ENCODE measurements around the gene CDHR3. TPM values are rescaled to one million over a fixed set of nuclear protein-coding genes. Genes with fewer than 3 reads are reported as not detected.

Gene CDHR3
- total and polyA plus RNA-seq, 2 donors (not counting 3 experiments of a cell fraction or from before 2014, with no cell fraction given), result 0.46 to 2.3 TPM

- no peaks in the 10 kb centered on the region for H4K20me1 ChIP-seq (replicated peaks; ENCODE audit: control insufficient read depth, extremely low read depth, insufficient read depth, low read length)
- dilution Hi-C loops (cut with MboI; ENCODE audit: extremely low pct_ligation_motif_present, low sequenced_read_pairs) (no loop called here), intact Hi-C loops (cut with micrococcal nuclease) (loop anchor here (10.0 kb wide), 1 partner anchor 640 kb away; no protein-coding TSS in a partner anchor)
- no peak overlapping the region for H3K9ac ChIP-seq (replicated peaks; ENCODE audit: extremely low read depth, insufficient read depth, low read length)
- H3K9me1 ChIP-seq (replicated peaks; ENCODE audit: control insufficient read depth, extremely low read depth, insufficient read depth, low read length), result no peaks in the 10 kb centered on the region
- H3K4me1 ChIP-seq (ENCODE audit: control insufficient read depth, extremely low read depth, insufficient read depth, low read length), result no peaks in the 10 kb centered on the region
- no peak for TF ChIP-seq GATA2 (IDR thresholded peaks at IDR 0.05; ENCODE audit: insufficient read depth, insufficient read length, low read depth, low read length)
- TF ChIP-seq CTCF (IDR thresholded peaks at IDR 0.05; ENCODE audit: extremely low read depth in 1 of 2, insufficient read depth in 1 of 2, low read depth in 1 of 2, low read length in 2 of 2), result no peak
- no peak for TF ChIP-seq JUN (IDR thresholded peaks at IDR 0.05; ENCODE audit: borderline replicate concordance, insufficient read depth, insufficient read length, low read depth)
- CTCF ChIA-PET, result interaction anchor here (1.6 to 6.0 kb wide), 4 partner anchors 9 to 393 kb away, joined by 3 to 72 read pairs (median 16); no protein-coding TSS in a partner anchor
- H3K4me2 ChIP-seq (ENCODE audit: insufficient read depth, low read length), result no peak overlapping the region
- DNase-seq (ENCODE audit: low read depth, low spot score) (no peak), FAIRE-seq (no peak)
- H2AFZ ChIP-seq (ENCODE audit: low read depth, low read length), result no peak overlapping the region
- peaks cover 12 to 15% of the 10 kb centered on the region in 2 experiments for H3K27me3 ChIP-seq (ENCODE audit: control insufficient read depth in 2 of 2, insufficient read depth in 2 of 2, low read length in 2 of 2)
- BruUV-seq (replicated peaks), result no TSS peak
- H3K9me3 ChIP-seq (replicated peaks; ENCODE audit: control insufficient read depth, insufficient read depth, low read length), result no peaks in the 10 kb centered on the region
- H3K36me3 ChIP-seq (ENCODE audit: control insufficient read depth in 2 of 2, extremely low read depth in 1 of 2, insufficient read depth in 2 of 2, low read length in 2 of 2), result no peaks in the 10 kb centered on the region
- no peak overlapping the region for H3K4me3 ChIP-seq (replicated peaks in 1 of 3; ENCODE audit: insufficient read depth in 1 of 3, low read depth in 1 of 3, low read length in 3 of 3)
- no peak overlapping the region for H3K27ac ChIP-seq (ENCODE audit: insufficient read depth, low read depth, low read length)
- H3K79me2 ChIP-seq (ENCODE audit: control insufficient read depth, insufficient read depth, low read length), result no peaks in the 10 kb centered on the region
- POLR2A ChIA-PET, result no interaction called here
These were observed 82.1 kb downstream of the CDHR3 start for GRCh38 chr7:106045139-106045538.

GRCh38 chr7:106045586-106045985 is 82.5 kb downstream of the CDHR3 start:
- TF ChIP-seq GATA2 (IDR thresholded peaks at IDR 0.05; ENCODE audit: insufficient read depth, insufficient read length, low read depth, low read length), result no peak
- no peak for TF ChIP-seq POLR2A (IDR thresholded peaks at IDR 0.05; ENCODE audit: low read depth, low read length)
- no peak for TF ChIP-seq FOS (IDR thresholded peaks at IDR 0.05; ENCODE audit: borderline replicate concordance, insufficient read depth, low read length)
- TF ChIP-seq MYC (IDR thresholded peaks at IDR 0.05; ENCODE audit: low read depth, low read length), result no peak
- no peak for TF ChIP-seq POLR2AphosphoS5 (IDR thresholded peaks at IDR 0.05; ENCODE audit: insufficient read depth, low read depth, low read length)
- TF ChIP-seq MAX (IDR thresholded peaks at IDR 0.05; ENCODE audit: insufficient read depth, insufficient read length), result no peak
- DNase-seq (ENCODE audit: low read depth, low spot score) (no peak), FAIRE-seq (no peak)
- Histone ChIP-seq H3K4me3 (replicated peaks in 1 of 3; ENCODE audit: insufficient read depth in 1 of 3, low read depth in 1 of 3, low read length in 3 of 3) (no peak overlapping the region), H3K27ac (ENCODE audit: insufficient read depth, low read depth, low read length) (no peak overlapping the region), H3K4me1 (ENCODE audit: control insufficient read depth, extremely low read depth, insufficient read depth, low read length) (no peaks in the 10 kb centered on the region), H3K9me1 (replicated peaks; ENCODE audit: control insufficient read depth, extremely low read depth, insufficient read depth, low read length) (no peaks in the 10 kb centered on the region), H3K9ac (replicated peaks; ENCODE audit: extremely low read depth, insufficient read depth, low read length) (no peak overlapping the region), H2AFZ (ENCODE audit: low read depth, low read length) (no peak overlapping the region), H3K79me2 (ENCODE audit: control insufficient read depth, insufficient read depth, low read length) (no peaks in the 10 kb centered on the region), H4K20me1 (replicated peaks; ENCODE audit: control insufficient read depth, extremely low read depth, insufficient read depth, low read length) (no peaks in the 10 kb centered on the region), H3K4me2 (ENCODE audit: insufficient read depth, low read length) (no peak overlapping the region), H3K36me3 (ENCODE audit: control insufficient read depth in 2 of 2, extremely low read depth in 1 of 2, insufficient read depth in 2 of 2, low read length in 2 of 2) (no peaks in the 10 kb centered on the region), H3K9me3 (replicated peaks; ENCODE audit: control insufficient read depth, insufficient read depth, low read length) (no peaks in the 10 kb centered on the region), H3K27me3 (ENCODE audit: control insufficient read depth in 2 of 2, insufficient read depth in 2 of 2, low read length in 2 of 2) (peaks cover 12 to 13% of the 10 kb centered on the region in 2 experiments)
- intact Hi-C loops (cut with micrococcal nuclease), result loop anchor here (10.0 kb wide), 1 partner anchor 641 kb away; no protein-coding TSS in a partner anchor
- POLR2A ChIA-PET, result no interaction called here
- dilution Hi-C loops (cut with MboI; ENCODE audit: extremely low pct_ligation_motif_present, low sequenced_read_pairs), result no loop called here
- CTCF ChIA-PET, result interaction anchor here (1.1 to 6.0 kb wide), 3 partner anchors 9 to 393 kb away, joined by 3 to 72 read pairs (median 4); no protein-coding TSS in a partner anchor
- BruUV-seq (replicated peaks), result no TSS peak

Data from endothelial cell of umbilical vein (primary cell).